HG02571 (cell line): Measurements from ENCODE around the gene FMN2.

Experiments used
- ATAC-seq: cut with Tn5 transposase; IDR thresholded peaks from one replicate; pipeline ENCODE4 v1.9.1; 2021; ENCODE audit warnings: mild to moderate bottlenecking, moderate library complexity; ENCODE audit not compliant: unreplicated experiment

The FMN2 gene

DNA sequence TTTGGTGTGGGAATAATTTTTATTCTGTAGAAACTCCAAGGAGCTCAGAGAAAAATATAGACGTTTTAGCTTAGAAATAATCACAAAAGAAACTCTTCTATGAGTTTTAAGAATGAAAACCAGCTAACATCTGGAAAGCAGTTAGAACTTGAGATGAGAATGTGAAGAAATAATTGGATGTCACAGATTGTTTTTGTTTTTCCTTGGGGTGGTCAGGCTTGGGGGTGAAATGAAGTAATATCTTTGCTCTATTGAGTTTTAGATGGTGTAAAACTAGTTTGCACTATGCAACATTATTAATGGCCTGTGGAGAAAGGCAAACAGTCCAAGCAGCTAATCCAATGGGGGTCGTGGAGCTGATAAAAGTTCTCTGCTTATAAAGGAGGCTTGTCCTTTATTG is 101.2 kb downstream of the FMN2 start:
- no peak for ATAC-seq

DNA sequence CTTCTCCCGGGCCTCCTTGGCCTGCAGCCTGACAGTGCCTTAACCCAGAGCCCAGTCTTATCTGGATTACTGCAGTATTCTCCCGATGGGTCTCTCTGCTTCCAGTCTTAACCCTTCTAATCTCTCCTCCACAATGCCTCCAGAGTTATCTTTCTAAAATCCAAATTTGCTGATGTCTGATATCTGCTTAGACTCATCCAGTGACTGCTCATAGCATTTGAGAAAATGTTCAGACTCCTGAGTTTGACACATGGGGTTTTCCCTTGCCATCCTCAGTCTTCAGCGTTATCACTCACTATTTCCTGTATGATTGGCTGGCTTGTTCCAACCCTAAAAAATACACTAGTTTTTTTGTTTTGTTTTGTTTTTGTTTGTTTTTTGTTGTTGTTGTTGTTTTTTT is 102.0 kb downstream of the FMN2 start:
- no peak for ATAC-seq

- no peak for ATAC-seq
Measured at GRCh38 chr1:240194120-240194519, 102.4 kb downstream of the FMN2 start.

DNA sequence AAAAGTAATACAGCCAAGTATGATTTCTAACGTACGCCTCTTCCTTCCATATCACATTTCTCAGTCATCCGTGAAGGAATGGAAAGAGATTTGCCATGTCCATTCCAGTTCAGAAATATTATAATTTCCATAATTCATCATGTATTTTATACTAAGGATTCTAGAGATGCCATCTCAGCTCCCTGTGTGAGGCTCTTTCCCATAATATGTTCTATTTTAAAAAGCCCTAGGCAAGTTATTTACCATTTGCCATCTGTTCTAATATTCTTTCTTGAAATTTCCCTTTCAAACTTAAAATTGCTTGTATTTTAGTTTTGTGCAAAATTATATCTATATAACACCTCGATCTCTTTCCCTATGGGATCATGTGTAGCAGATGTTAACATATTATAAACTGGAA is 106.7 kb downstream of the FMN2 start:
- ATAC-seq, result no peak

- no peak for ATAC-seq
Measured at GRCh38 chr1:240199758-240200645, 108.3 kb downstream of the FMN2 start.

DNA sequence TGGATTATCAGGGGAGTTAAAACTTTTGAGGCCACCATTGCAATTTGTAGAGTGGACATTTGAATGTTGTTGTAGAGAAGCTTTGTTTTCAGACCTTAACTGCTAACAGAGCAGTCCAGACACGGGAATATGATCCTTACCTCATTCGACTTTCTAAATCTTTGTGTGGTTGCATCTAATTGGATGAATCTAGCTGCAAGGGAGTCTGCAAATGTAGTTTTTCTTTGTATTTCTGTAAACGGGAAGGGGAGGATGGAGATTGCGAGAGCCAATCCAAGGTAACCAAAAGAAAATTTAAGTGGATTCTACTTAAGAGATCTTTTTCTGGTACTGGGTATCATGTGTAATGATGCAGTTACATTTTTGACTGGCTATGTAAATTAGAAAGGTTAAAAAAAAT is 110.2 kb downstream of the FMN2 start:
- ATAC-seq, result no peak

DNA sequence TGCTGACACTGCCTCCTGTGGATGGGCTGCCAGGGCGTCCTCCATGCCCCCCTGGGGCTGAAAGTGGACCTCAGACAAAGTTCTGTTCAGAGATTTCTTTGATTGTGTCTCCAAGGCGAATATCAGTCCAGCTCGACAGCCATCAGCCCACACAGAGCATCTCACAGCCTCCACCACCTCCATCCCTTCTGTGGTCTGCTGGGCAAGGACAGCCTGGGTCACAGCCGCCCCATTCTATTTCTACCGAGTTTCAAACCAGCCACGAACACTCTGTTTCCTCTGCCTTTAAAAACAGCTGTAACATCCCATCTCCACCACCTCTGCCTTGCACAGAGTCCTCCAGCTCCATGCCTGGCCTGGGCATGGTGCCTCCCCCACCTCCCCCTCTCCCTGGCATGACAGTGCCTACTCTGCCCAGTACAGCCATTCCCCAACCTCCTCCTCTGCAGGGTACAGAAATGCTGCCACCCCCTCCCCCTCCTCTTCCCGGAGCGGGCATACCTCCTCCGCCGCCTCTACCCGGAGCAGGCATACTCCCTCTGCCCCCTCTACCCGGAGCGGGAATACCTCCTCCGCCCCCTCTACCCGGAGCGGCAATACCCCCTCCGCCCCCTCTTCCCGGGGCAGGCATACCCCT is 115.5 kb downstream of the FMN2 start:
- no peak for ATAC-seq

- ATAC-seq, result no peak
Measured at GRCh38 chr1:240210026-240210425, 118.3 kb downstream of the FMN2 start.

- no peak for ATAC-seq
Measured at GRCh38 chr1:240212556-240212955, 120.9 kb downstream of the FMN2 start.

DNA sequence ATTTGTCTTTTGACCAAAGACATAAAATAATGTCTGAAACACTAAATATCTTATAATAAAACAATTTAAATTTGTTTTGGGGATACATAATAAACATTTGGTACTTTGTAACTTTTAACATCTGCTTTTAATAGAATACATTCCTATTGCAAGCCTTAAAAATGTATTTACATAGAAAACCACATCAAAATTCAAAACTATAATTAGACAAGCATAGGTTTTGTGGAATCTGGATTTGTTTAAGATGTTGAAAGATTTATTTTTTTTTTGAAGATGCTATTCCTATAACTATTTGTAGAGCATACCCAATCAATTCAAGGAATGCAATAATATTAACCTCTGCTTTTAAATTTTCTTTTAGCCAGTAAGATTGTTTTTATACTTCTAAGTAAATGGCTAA is 125.7 kb downstream of the FMN2 start:
- ATAC-seq, result no peak

GRCh38 chr1:240219104-240219503 is 127.4 kb downstream of the FMN2 start:
- ATAC-seq, result no peak

GRCh38 chr1:240226102-240226501 is 134.4 kb downstream of the FMN2 start:
- ATAC-seq, result no peak

GRCh38 chr1:240230816-240231215 is 139.1 kb downstream of the FMN2 start:
- no peak for ATAC-seq

- ATAC-seq, result no peak
Measured at GRCh38 chr1:240232530-240232929, 140.8 kb downstream of the FMN2 start.

DNA sequence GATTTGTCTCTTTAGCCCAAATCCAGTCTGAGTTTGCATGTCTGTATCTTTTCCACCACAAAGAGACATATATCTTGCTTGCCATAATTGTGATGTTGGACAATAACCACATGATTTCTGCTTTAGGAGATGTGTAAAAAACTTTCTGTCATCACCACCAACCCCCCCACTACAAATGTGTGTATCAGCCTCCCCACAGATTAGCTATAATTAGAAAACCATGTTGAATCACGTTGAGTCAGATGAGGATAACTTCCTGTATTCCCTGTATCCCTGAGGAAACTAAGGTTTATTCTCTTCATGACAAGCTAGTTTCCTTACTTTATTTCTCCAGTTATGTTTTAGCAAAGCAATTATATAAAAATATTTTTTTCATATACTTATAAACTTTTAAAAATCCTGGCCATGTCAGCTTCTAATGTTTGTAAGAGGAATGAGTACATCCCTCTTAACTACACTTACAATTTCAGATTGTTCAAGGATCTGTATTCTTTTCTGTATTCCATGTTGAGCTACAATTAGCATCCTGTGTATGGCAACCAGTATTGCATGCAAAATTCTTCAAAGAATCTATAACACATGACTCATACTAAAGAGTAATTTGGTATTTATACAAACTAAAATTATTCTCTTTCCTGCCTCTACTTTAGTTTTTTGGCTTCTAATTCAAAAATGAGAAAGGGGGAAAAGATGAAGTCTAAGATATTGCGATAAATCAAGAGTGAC is 143.0 kb downstream of the FMN2 start:
- no peak for ATAC-seq

GRCh38 chr1:240235521-240236288 is 144.0 kb downstream of the FMN2 start:
- no peak for ATAC-seq

DNA sequence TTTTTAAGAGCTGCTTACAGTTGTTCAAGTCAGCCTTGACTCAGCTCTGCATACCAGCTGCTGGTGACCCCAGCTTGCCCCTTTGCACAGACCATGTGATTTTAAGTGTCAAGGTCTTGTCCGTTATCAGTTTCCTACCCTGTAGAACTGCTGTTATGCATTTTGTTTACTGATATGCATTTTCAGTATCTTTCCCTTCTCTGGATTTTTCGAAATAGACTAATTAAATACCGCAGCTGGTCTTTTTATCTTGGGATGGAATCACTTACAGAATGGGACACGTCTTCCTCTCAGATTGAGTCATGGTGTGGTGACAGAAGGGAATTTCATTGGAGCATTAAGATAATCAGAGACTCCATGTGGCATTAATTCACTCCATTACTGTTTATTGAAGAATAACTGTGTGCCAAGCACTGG is 145.6 kb downstream of the FMN2 start:
- no peak for ATAC-seq

- ATAC-seq, result no peak
Measured at GRCh38 chr1:240239309-240239708, 147.6 kb downstream of the FMN2 start.

DNA sequence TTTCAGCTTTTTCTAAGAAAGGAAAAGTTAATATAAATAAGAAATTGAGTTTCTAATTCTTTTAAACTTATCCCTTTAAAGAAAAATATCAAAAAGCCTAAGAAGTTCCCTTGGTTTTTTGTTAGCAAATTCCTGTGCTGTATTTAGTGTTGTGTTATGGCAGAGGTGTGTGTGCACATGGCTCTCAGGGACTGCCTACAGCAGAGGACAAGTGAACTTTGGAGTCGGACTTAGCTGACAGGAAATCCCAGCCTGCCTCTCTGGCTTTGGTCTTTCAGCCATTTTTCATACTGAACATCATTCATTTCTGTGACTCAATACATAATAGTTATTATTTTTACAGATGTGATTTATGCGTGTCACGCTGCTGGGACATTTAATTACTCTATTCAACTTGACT is 149.6 kb downstream of the FMN2 start:
- no peak for ATAC-seq

- ATAC-seq, result no peak
Measured at GRCh38 chr1:240242601-240243144, 151.0 kb downstream of the FMN2 start.
